ENCODE results near the gene MXRA7. TPM values are rescaled to one million over a fixed set of nuclear protein-coding genes. Genes with fewer than 3 reads are reported as not detected.
"Not testable (repeated sequence)": the region's sequence is repeated elsewhere in the genome, so short reads cannot be mapped to it uniquely, and the experiment has no call there.

Gene MXRA7
- total and polyA plus RNA-seq, 2 experiments from 2014 or later = 48.0 to 625 TPM

DNA sequence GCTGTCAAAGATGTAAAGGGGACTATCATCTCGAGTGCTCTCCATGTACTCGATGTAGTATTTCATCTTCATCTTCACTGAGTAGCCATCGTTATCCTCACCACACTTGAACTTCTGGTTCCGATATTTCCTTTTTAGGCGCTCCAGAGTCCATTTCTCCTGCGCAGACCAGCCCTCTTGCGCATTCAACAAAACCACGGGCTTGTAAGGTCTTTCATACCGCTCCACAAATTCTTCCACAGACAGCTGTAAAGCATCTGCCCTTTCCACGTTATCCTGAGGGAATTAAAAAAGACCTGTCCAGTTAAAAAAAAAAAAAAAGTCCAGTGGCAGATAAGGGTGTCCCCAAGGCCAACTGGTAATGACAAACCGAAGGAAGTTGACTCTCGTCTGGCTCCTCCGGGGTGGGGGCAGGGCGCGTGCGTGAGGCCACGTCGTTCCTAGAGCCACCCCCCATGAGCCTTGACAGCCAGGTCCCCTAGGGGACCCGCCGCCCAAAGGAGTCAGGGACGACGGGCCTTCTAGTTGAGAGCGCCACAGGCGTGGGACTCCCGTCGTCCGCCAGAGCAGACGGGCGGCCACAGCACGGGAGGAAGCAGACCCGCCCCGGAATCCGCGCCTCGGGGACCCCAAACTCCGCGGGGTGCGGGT lies 14.9 kb upstream of the MXRA7 start:
- Histone ChIP-seq H4K20me1 (ENCODE audit: insufficient read depth) (no peaks in the 10 kb centered on the region), H2AFZ (0 out of 2 replicates have a peak overlapping the region, but pooled peaks have one; percentile 25), H3K9ac (peak overlapping the region; percentile 99), H3K4me2 (ENCODE audit: unreplicated experiment) (peak overlapping the region; percentile 83), H3K27ac (peak overlapping the region; percentile 98), H3K27me3 (replicated peaks; ENCODE audit: insufficient read depth) (no peaks in the 10 kb centered on the region), H3K79me2 (ENCODE audit: insufficient read depth) (peaks cover 93% of the 10 kb centered on the region), H3K36me3 (ENCODE audit: low read depth) (peaks cover 44% of the 10 kb centered on the region), H3K9me3 (ENCODE audit: low read depth) (no peaks in the 10 kb centered on the region), H3K4me3 (peak overlapping the region; percentile 91), H3K9me2 (ENCODE audit: insufficient read depth) (no peaks in the 10 kb centered on the region), H3F3A (ENCODE audit: insufficient read depth) (peaks cover 48% of the 10 kb centered on the region), H3K4me1 (ENCODE audit: insufficient read depth) (peaks cover 20% of the 10 kb centered on the region)
- DNase-seq = peak; percentile 72
- TF ChIP-seq EZH2phosphoT487 (IDR thresholded peaks at IDR 0.05; ENCODE audit: insufficient read depth, low read depth) (no peak), EZH2 (IDR thresholded peaks at IDR 0.05; ENCODE audit: insufficient read depth, poor library complexity, severe bottlenecking) (no peak)
- WGBS, 2 experiments (ENCODE audit: low coverage in 1 of 2, low lambda C conversion rate in 2 of 2, missing lambda C conversion rate in 2 of 2) = 0 to 1% methylated on average over 34 to 38 of the region's 38 CpGs
- in situ Hi-C loops (cut with MboI) = no loop called here

GRCh38 chr17:76723812-76724211 lies 13.0 kb upstream of the MXRA7 start:
- peak overlapping the region; percentile 98 for H3K27ac ChIP-seq
- TF ChIP-seq EZH2phosphoT487 (IDR thresholded peaks at IDR 0.05; ENCODE audit: insufficient read depth, low read depth) (no peak), EZH2 (IDR thresholded peaks at IDR 0.05; ENCODE audit: insufficient read depth, poor library complexity, severe bottlenecking) (no peak)
- in situ Hi-C loops (cut with MboI) = no loop called here
- no peaks in the 10 kb centered on the region for H3K27me3 ChIP-seq (replicated peaks; ENCODE audit: insufficient read depth)
- peak overlapping the region; percentile 91 for H3K4me3 ChIP-seq
- peak overlapping the region; percentile 83 for H3K4me2 ChIP-seq (ENCODE audit: unreplicated experiment)
- WGBS, 2 experiments (ENCODE audit: low coverage in 1 of 2, low lambda C conversion rate in 2 of 2, missing lambda C conversion rate in 2 of 2) = 93 to 96% methylated on average over 9 of the region's 9 CpGs
- peaks cover 56% of the 10 kb centered on the region for H3F3A ChIP-seq (ENCODE audit: insufficient read depth)
- DNase-seq = no peak
- peaks cover 93% of the 10 kb centered on the region for H3K79me2 ChIP-seq (ENCODE audit: insufficient read depth)
- H4K20me1 ChIP-seq (ENCODE audit: insufficient read depth) = no peaks in the 10 kb centered on the region
- no peak overlapping the region for H2AFZ ChIP-seq
- no peaks in the 10 kb centered on the region for H3K9me3 ChIP-seq (ENCODE audit: low read depth)
- no peaks in the 10 kb centered on the region for H3K9me2 ChIP-seq (ENCODE audit: insufficient read depth)
- H3K9ac ChIP-seq = peak overlapping the region; percentile 99
- peaks cover 63% of the 10 kb centered on the region for H3K36me3 ChIP-seq (ENCODE audit: low read depth)
- H3K4me1 ChIP-seq (ENCODE audit: insufficient read depth) = peaks cover 15% of the 10 kb centered on the region

DNA sequence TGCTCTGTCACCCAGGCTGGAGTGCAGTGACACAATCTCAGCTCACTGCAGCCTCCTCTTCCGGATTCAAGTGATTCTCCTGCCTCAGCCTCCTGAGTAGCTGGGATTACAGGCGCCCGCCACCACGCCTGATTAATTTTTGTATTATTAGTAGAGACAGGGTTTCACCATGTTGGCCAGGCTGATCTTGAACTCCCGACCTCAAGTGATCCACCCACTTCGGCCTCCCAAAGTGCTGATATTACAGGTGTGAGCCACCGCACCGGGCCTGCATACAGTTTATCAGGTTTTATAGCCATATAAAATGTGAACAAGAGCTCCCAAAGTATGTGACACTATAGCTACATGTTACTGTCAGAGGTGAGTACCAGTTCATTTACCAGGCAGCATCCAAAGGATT lies 12.2 kb upstream of the MXRA7 start:
- H3K36me3 ChIP-seq (ENCODE audit: low read depth) = peaks cover 71% of the 10 kb centered on the region
- WGBS, 2 experiments (ENCODE audit: low coverage in 1 of 2, low lambda C conversion rate in 2 of 2, missing lambda C conversion rate in 2 of 2) = 93 to 96% methylated on average over 8 of the region's 8 CpGs
- in situ Hi-C loops (cut with MboI) = not testable (repeated sequence)

DNA sequence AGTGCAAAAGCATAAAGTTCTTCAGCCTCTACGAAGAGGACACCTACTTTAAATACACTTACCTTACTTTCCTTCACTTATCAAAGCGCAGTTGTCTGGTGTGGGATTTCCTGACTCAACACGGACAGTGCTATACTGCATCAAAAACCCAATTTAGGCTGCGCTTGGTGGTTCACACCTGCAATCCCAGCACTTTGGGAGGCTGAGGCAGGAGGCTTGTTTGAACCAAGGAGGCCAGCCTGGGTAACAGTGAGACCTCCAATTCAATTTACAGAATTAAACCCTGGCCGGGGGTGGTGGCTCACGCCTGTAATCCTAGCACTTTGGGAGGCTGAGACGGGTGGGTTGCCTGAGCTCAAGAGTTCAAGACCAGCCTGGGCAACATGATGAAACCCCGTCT lies 11.5 kb upstream of the MXRA7 start:
- peaks cover 62% of the 10 kb centered on the region for H3F3A ChIP-seq (ENCODE audit: insufficient read depth)
- no peaks in the 10 kb centered on the region for H4K20me1 ChIP-seq (ENCODE audit: insufficient read depth)
- no peak overlapping the region for H3K9ac ChIP-seq
- no peak overlapping the region for H3K27ac ChIP-seq
- no peaks in the 10 kb centered on the region for H3K27me3 ChIP-seq (replicated peaks; ENCODE audit: insufficient read depth)
- 88 to 93% methylated on average over 8 of the region's 8 CpGs for WGBS, 2 experiments (ENCODE audit: low coverage in 1 of 2, low lambda C conversion rate in 2 of 2, missing lambda C conversion rate in 2 of 2)
- no peak overlapping the region for H3K4me3 ChIP-seq
- no peaks in the 10 kb centered on the region for H3K9me3 ChIP-seq (ENCODE audit: low read depth)
- no peak for DNase-seq
- peaks cover 21% of the 10 kb centered on the region for H3K4me1 ChIP-seq (ENCODE audit: insufficient read depth)
- peaks cover 79% of the 10 kb centered on the region for H3K79me2 ChIP-seq (ENCODE audit: insufficient read depth)
- in situ Hi-C loops (cut with MboI) = no loop called here
- H3K4me2 ChIP-seq (ENCODE audit: unreplicated experiment) = no peak overlapping the region
- no peaks in the 10 kb centered on the region for H3K9me2 ChIP-seq (ENCODE audit: insufficient read depth)
- no peak overlapping the region for H2AFZ ChIP-seq
- peaks cover 78% of the 10 kb centered on the region for H3K36me3 ChIP-seq (ENCODE audit: low read depth)
- no peak for TF ChIP-seq EZH2phosphoT487 (IDR thresholded peaks at IDR 0.05; ENCODE audit: insufficient read depth, low read depth)
- TF ChIP-seq EZH2 (IDR thresholded peaks at IDR 0.05; ENCODE audit: insufficient read depth, poor library complexity, severe bottlenecking) = no peak

More for the DNA sequence above, 12.2 kb upstream of the MXRA7 start:
- not testable (repeated sequence) for H3K27me3 ChIP-seq (replicated peaks; ENCODE audit: insufficient read depth); H3K9me3 ChIP-seq (ENCODE audit: low read depth); H3K4me2 ChIP-seq (ENCODE audit: unreplicated experiment); H3K9ac ChIP-seq; H3K9me2 ChIP-seq (ENCODE audit: insufficient read depth); H2AFZ ChIP-seq; H3K4me3 ChIP-seq; H4K20me1 ChIP-seq (ENCODE audit: insufficient read depth); DNase-seq
- Histone ChIP-seq H3K27ac (0 out of 2 replicates have a peak overlapping the region, but pooled peaks have one; percentile 5), H3F3A (ENCODE audit: insufficient read depth) (peaks cover 62% of the 10 kb centered on the region), H3K4me1 (ENCODE audit: insufficient read depth) (peaks cover 15% of the 10 kb centered on the region), H3K79me2 (ENCODE audit: insufficient read depth) (peaks cover 86% of the 10 kb centered on the region)
